Muscle layer of colon (tissue), 2 donors: Measurements from ENCODE around the gene ZHX3.

Experiments used
- H3K27ac ChIP-seq: one replicate; pipeline ENCODE4 v1.7.0; 2013; ENCODE audit warnings: low read depth, mild to moderate bottlenecking, low read length, moderate library complexity
- H3K27me3 ChIP-seq, 2 donors: one replicate each; pipeline ENCODE4 v1.7.0; 2013; ENCODE audit warnings: low read length in 2 of 2, mild to moderate bottlenecking in 2 of 2; ENCODE audit not compliant: insufficient read depth in 2 of 2, control insufficient read depth in 1 of 2
- H3K36me3 ChIP-seq: one replicate; pipeline ENCODE4 v1.7.0; 2013; ENCODE audit warnings: mild to moderate bottlenecking, low read length; ENCODE audit not compliant: insufficient read depth
- H3K4me1 ChIP-seq: one replicate; pipeline ENCODE4 v1.7.0; 2013; ENCODE audit warnings: mild to moderate bottlenecking, low read length; ENCODE audit not compliant: insufficient read depth
- H3K4me3 ChIP-seq, 2 donors: one replicate each; pipeline ENCODE4 v1.7.0; 2013; ENCODE audit warnings: low read length in 2 of 2, low read depth in 1 of 2, mild to moderate bottlenecking in 1 of 2, moderate library complexity in 1 of 2
- H3K9ac ChIP-seq: one replicate; pipeline ENCODE4 v1.7.0; 2013; ENCODE audit warnings: low read length
- H3K9me3 ChIP-seq: one replicate; pipeline ENCODE4 v1.7.0; 2013; ENCODE audit warnings: mild to moderate bottlenecking, low read length
- donor health status: abdominal sarcoma.
- donor health status: Adenocarcinoma of cecum.

The ZHX3 gene

DNA sequence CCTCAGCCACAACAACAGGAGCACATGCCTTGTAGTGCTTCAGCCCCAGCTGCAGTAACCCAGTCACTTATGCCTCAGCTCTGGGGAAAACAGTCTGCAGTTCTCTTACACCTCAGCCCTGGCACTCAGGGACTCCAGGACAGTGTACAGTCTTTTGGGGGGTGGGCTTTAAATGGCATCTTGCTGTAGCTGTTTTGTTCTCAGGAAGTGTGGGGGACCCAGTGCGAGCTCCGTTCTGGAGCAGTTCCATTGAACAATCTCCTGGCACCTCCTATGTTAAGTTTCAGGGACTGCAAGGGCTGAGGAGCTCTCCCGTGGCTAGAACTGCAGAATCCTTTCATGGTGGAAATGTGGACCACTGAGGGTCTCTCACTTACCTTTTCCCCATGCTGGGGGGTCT, 125.0 kb downstream of the ZHX3 start:
- Histone ChIP-seq H3K9ac (no peak overlapping the region), H3K4me1 (no peaks in the 10 kb centered on the region), H3K9me3 (no peaks in the 10 kb centered on the region), H3K27ac (no peak overlapping the region), H3K4me3 (no peak overlapping the region), H3K36me3 (no peaks in the 10 kb centered on the region), H3K27me3 (no peaks in the 10 kb centered on the region)

- H3K4me1 ChIP-seq = no peaks in the 10 kb centered on the region
- H3K9me3 ChIP-seq = no peaks in the 10 kb centered on the region
- no peak overlapping the region for H3K27ac ChIP-seq
- no peak overlapping the region for H3K4me3 ChIP-seq
- H3K27me3 ChIP-seq = no peaks in the 10 kb centered on the region
- H3K36me3 ChIP-seq = no peaks in the 10 kb centered on the region
- H3K9ac ChIP-seq = no peak overlapping the region
Observed at GRCh38 chr20:41191562-41192500, 125.7 kb downstream of the ZHX3 start.

DNA sequence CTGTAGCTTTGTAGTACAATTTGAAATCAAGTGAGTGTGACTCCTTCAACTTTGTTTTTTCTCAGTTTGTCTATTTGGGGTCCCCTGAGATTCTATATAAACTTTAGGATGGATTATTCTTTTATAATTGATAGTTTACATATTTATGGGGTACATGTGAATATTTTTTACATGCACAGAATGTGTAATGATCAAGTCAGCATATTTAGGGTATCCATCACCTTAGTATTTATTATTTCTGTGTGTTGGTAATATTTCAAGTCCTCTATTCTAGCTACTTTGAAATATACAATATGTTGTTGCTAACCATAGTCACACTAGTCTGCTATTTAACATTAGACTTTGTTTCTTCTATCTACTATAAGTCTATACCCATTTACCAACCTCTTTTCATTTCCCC, 129.9 kb downstream of the ZHX3 start:
- Histone ChIP-seq H3K9ac (no peak overlapping the region), H3K4me3 (no peak overlapping the region), H3K27me3 (no peaks in the 10 kb centered on the region), H3K27ac (no peak overlapping the region), H3K36me3 (peaks cover 2% of the 10 kb centered on the region), H3K9me3 (no peaks in the 10 kb centered on the region), H3K4me1 (no peaks in the 10 kb centered on the region)

DNA sequence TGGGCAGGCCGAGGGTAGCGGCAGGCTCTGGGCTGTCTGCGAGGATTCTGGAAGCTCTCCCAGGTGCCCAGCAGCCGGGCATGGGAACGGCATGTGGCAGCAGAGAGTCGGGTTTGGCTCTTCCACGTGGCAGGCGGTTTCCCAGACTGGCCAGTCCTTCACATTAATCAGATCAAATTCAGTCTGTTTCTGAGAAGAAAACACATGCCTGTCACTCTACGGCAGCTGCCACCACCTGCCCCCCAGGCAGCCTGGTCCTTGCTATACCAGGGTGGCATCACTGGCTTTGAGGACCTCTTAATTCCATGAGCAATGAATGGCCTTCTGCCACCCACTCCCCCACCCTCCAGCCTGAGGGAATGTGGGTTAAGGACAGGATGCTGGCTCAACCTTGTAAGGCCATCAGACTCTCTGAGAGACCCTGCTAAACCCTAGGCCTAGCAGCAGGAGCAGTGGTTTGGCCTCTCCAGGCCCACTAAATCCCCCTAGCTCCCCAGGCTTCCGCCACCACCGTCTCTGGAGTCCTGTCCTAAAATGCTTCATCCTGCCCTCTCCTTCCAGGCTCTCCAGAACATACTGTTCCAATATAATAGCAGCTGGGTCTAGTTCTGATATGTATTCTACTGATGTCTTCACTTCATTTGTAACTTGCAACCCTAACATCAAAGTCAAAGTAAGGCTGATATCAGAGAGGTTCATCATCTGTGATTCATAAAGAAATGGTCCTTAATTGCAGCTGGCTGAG, 132.3 kb downstream of the ZHX3 start:
- Histone ChIP-seq H3K27me3 (no peaks in the 10 kb centered on the region), H3K4me1 (no peaks in the 10 kb centered on the region), H3K9ac (no peak overlapping the region), H3K27ac (no peak overlapping the region), H3K36me3 (peaks cover 12% of the 10 kb centered on the region), H3K4me3 (no peak overlapping the region), H3K9me3 (no peaks in the 10 kb centered on the region)

DNA sequence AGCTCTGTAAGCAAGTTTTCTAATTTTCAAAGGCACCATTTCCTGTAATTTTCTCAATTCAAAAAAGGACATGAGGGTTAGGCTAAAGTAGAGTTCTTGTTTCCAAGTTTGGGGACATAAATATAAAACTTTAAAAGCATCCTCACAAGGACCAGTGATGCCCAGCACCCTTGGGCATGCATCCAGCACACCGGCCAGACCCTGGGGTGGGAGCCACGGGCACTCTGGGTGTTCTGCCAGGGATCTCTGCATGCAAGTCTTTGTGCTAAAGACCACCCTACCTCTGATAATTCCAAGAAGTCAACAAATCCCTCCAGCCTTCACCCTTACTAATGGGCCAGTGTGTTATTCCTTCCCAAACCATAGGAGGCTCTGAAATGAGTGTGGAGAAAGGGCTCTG, 133.7 kb downstream of the ZHX3 start:
- Histone ChIP-seq H3K36me3 (peaks cover 12% of the 10 kb centered on the region), H3K27me3 (no peaks in the 10 kb centered on the region), H3K9me3 (no peaks in the 10 kb centered on the region), H3K27ac (no peak overlapping the region), H3K4me1 (peaks cover 6% of the 10 kb centered on the region), H3K9ac (no peak overlapping the region), H3K4me3 (no peak overlapping the region)

DNA sequence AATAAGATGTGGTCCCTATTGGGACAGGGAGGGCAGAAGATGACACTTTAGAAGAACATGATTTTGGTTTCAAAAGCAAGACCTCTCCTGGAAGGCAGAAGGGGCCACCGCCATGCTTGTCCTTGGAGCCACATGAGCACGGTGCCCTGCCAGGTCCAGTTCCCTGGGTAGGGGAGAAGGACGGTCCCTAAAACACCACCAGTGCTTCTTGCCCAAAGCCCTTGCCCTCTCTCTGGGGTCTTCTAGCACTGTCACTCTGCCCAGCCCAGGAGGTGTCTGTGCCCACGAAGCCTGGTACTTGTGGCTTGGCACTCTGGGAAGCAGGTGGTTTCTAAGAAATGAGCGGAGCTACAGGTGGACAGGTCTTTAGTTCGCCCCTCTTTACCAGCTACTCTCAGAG, 134.1 kb downstream of the ZHX3 start:
- Histone ChIP-seq H3K4me1 (peaks cover 10% of the 10 kb centered on the region), H3K9ac (no peak overlapping the region), H3K4me3 (no peak overlapping the region), H3K9me3 (no peaks in the 10 kb centered on the region), H3K27ac (no peak overlapping the region), H3K27me3 (no peaks in the 10 kb centered on the region), H3K36me3 (peaks cover 12% of the 10 kb centered on the region)

GRCh38 chr20:41182296-41183212, 135.0 kb downstream of the ZHX3 start:
- peaks cover 12% of the 10 kb centered on the region for H3K36me3 ChIP-seq
- H3K27me3 ChIP-seq = no peaks in the 10 kb centered on the region
- no peak overlapping the region for H3K9ac ChIP-seq
- H3K27ac ChIP-seq = no peak overlapping the region
- H3K4me1 ChIP-seq = peaks cover 18% of the 10 kb centered on the region
- H3K9me3 ChIP-seq = no peaks in the 10 kb centered on the region
- H3K4me3 ChIP-seq = no peak overlapping the region

GRCh38 chr20:41181567-41181966, 136.0 kb downstream of the ZHX3 start:
- H3K36me3 ChIP-seq = peaks cover 16% of the 10 kb centered on the region
- H3K27ac ChIP-seq = no peak overlapping the region
- peaks cover 28% of the 10 kb centered on the region for H3K4me1 ChIP-seq
- no peaks in the 10 kb centered on the region for H3K27me3 ChIP-seq
- no peaks in the 10 kb centered on the region for H3K9me3 ChIP-seq
- no peak overlapping the region for H3K4me3 ChIP-seq
- H3K9ac ChIP-seq = no peak overlapping the region

- H3K9ac ChIP-seq = no peak overlapping the region
- H3K9me3 ChIP-seq = no peaks in the 10 kb centered on the region
- peaks cover 29% of the 10 kb centered on the region for H3K4me1 ChIP-seq
- no peak overlapping the region for H3K4me3 ChIP-seq
- no peaks in the 10 kb centered on the region for H3K27me3 ChIP-seq
- H3K36me3 ChIP-seq = peaks cover 20% of the 10 kb centered on the region
- H3K27ac ChIP-seq = no peak overlapping the region
Observed at GRCh38 chr20:41180599-41181333, 136.8 kb downstream of the ZHX3 start.

- Histone ChIP-seq H3K27ac (no peak overlapping the region), H3K27me3 (no peaks in the 10 kb centered on the region), H3K4me3 (no peak overlapping the region), H3K9me3 (no peaks in the 10 kb centered on the region), H3K4me1 (peaks cover 37% of the 10 kb centered on the region), H3K36me3 (peaks cover 20% of the 10 kb centered on the region), H3K9ac (no peak overlapping the region)
Observed at GRCh38 chr20:41179961-41180360, 137.6 kb downstream of the ZHX3 start.
